H9 (cell line): ENCODE results near the gene MARCHF6. TPM values are rescaled to one million over a fixed set of nuclear protein-coding genes. Genes with fewer than 3 reads are reported as not detected.
"Not testable (repeated sequence)": the region's sequence is repeated elsewhere in the genome, so short reads cannot be mapped to it uniquely, and the experiment has no call there.

ENCODE experiments used
- DNase-seq: peaks from one replicate; pipeline ENCODE4 v3.0.0-alpha.2; 2017
- H2AFZ ChIP-seq: one replicate; pipeline ENCODE4 v1.6.1; 2013; ENCODE audit warnings: mild to moderate bottlenecking, low read length, control low read depth, moderate library complexity
- H2AK5ac ChIP-seq: 2 replicates; pipeline ENCODE4 v1.6.1; 2013; ENCODE audit warnings: low read length, control low read depth, mixed read lengths; ENCODE audit not compliant: insufficient read length
- H2BK120ac ChIP-seq: one replicate; pipeline ENCODE4 v1.6.1; 2013; ENCODE audit warnings: low read depth, mild to moderate bottlenecking, low read length, control low read depth, inconsistent platforms; ENCODE audit not compliant: poor library complexity, severe bottlenecking
- H2BK12ac ChIP-seq: 2 replicates; pipeline ENCODE4 v1.6.1; 2013; ENCODE audit warnings: low read length, control low read depth, mixed read lengths, low read depth; ENCODE audit not compliant: insufficient read length
- H2BK15ac ChIP-seq: 2 replicates; pipeline ENCODE4 v1.6.1; 2013; ENCODE audit warnings: low read depth, low read length, control low read depth
- H2BK20ac ChIP-seq: one replicate; pipeline ENCODE4 v1.6.1; 2013; ENCODE audit warnings: low read depth, mild to moderate bottlenecking, low read length, control low read depth, inconsistent platforms; ENCODE audit not compliant: poor library complexity, severe bottlenecking
- H2BK5ac ChIP-seq: 2 replicates; pipeline ENCODE4 v1.6.1; 2013; ENCODE audit warnings: low read length, control low read depth, mixed read lengths; ENCODE audit not compliant: insufficient read length
- H3K14ac ChIP-seq: 2 replicates; pipeline ENCODE4 v1.6.1; 2013; ENCODE audit warnings: low read length, control low read depth; ENCODE audit not compliant: insufficient read depth
- H3K18ac ChIP-seq: 2 replicates; pipeline ENCODE4 v1.6.1; 2013; ENCODE audit warnings: low read depth, mild to moderate bottlenecking, mixed read lengths, low read length, control low read depth; ENCODE audit not compliant: insufficient read length
- H3K23ac ChIP-seq: 2 replicates; pipeline ENCODE4 v1.6.1; 2013; ENCODE audit warnings: low read length, control low read depth, mixed read lengths, low read depth; ENCODE audit not compliant: insufficient read length
- H3K23me2 ChIP-seq: 2 replicates; pipeline ENCODE4 v1.6.1; 2013; ENCODE audit warnings: low read depth, mild to moderate bottlenecking, mixed read lengths, low read length, control low read depth; ENCODE audit not compliant: insufficient read length, poor library complexity, severe bottlenecking
- H3K27ac ChIP-seq: 2 replicates; pipeline ENCODE4 v1.5.1; 2013; ENCODE audit warnings: low read length, control low read depth, mixed read lengths, low read depth; ENCODE audit not compliant: insufficient read length
- H3K27me3 ChIP-seq: 2 replicates; pipeline ENCODE4 v1.6.1; 2013; ENCODE audit warnings: low read length, control low read depth, inconsistent platforms; ENCODE audit not compliant: insufficient read depth
- H3K4ac ChIP-seq: 2 replicates; pipeline ENCODE4 v1.6.1; 2013; ENCODE audit warnings: low read depth, mild to moderate bottlenecking, control low read depth, inconsistent platforms, low read length, moderate library complexity
- H3K4me1 ChIP-seq: 2 replicates; pipeline ENCODE4 v1.6.1; 2013; ENCODE audit warnings: low read length, control low read depth, inconsistent platforms; ENCODE audit not compliant: insufficient read depth
- H3K4me2 ChIP-seq: 2 replicates; pipeline ENCODE4 v1.6.1; 2013; ENCODE audit warnings: low read length, control low read depth, mixed read lengths; ENCODE audit not compliant: insufficient read length, insufficient read depth
- H3K56ac ChIP-seq: 2 replicates; pipeline ENCODE4 v1.6.1; 2013; ENCODE audit warnings: low read depth, mild to moderate bottlenecking, mixed read lengths, low read length, control low read depth; ENCODE audit not compliant: insufficient read length
- H3K79me1 ChIP-seq: 2 replicates; pipeline ENCODE4 v1.6.1; 2013; ENCODE audit warnings: low read depth, mild to moderate bottlenecking, moderate library complexity, low read length, control low read depth, inconsistent platforms; ENCODE audit not compliant: insufficient read depth, poor library complexity, severe bottlenecking
- H3K79me2 ChIP-seq: 2 replicates; pipeline ENCODE4 v1.6.1; 2013; ENCODE audit warnings: low read length, control low read depth, inconsistent platforms; ENCODE audit not compliant: insufficient read depth
- H3K9ac ChIP-seq: 2 replicates; pipeline ENCODE4 v1.6.1; 2013; ENCODE audit warnings: low read length, control low read depth, mixed read lengths; ENCODE audit not compliant: insufficient read length; ENCODE audit errors: extremely low read depth
- H3K9me3 ChIP-seq: one replicate; pipeline ENCODE4 v1.6.1; 2013; ENCODE audit warnings: low read depth, low read length, inconsistent platforms; ENCODE audit not compliant: control insufficient read depth
- H3T11ph ChIP-seq: one replicate; pipeline ENCODE4 v1.6.1; 2013; ENCODE audit warnings: mild to moderate bottlenecking, low read length, control low read depth, inconsistent platforms
- H4K20me1 ChIP-seq: one replicate; pipeline ENCODE4 v1.6.1; 2013; ENCODE audit not compliant: control insufficient read depth, insufficient read length, insufficient read depth
- H4K5ac ChIP-seq: 2 replicates; pipeline ENCODE4 v1.6.1; 2013; ENCODE audit warnings: low read depth, mild to moderate bottlenecking, mixed read lengths, low read length, control low read depth; ENCODE audit not compliant: insufficient read length
- H4K8ac ChIP-seq: replicated peaks from 2 replicates; pipeline ENCODE4 v1.6.1; 2013; ENCODE audit warnings: low read length, control low read depth, mixed read lengths, low read depth; ENCODE audit not compliant: insufficient read length
- H4K91ac ChIP-seq: 2 replicates; pipeline ENCODE4 v1.6.1; 2013; ENCODE audit warnings: low read depth, mild to moderate bottlenecking, moderate library complexity, mixed read lengths, low read length, control low read depth; ENCODE audit not compliant: insufficient read length
- H3K27ac Mint-ChIP-seq, 3 experiments: 2 replicates in 2 of 3; 3 replicates in 1 of 3; pipeline ENCODE4 v1.8.0; 2020 to 2021; ENCODE audit warnings: mixed read lengths in 3 of 3, mild to moderate bottlenecking in 1 of 3, moderate library complexity in 1 of 3
- H3K27me3 Mint-ChIP-seq: 2 replicates; pipeline ENCODE4 v1.8.0; 2021; ENCODE audit warnings: low read depth, mild to moderate bottlenecking, moderate library complexity, mixed read lengths
- H3K36me3 Mint-ChIP-seq, 3 experiments: 2 replicates in 2 of 3; 3 replicates in 1 of 3; pipeline ENCODE4 v1.8.0; 2020 to 2021; ENCODE audit warnings: low read depth in 3 of 3, mixed read lengths in 3 of 3; ENCODE audit not compliant: insufficient read depth in 1 of 3
- H3K4me1 Mint-ChIP-seq, 2 experiments: 2 replicates each; pipeline ENCODE4 v1.8.0; 2020; ENCODE audit warnings: mixed read lengths in 2 of 2
- H3K4me3 Mint-ChIP-seq, 2 experiments: 2 replicates in 1 of 2; 3 replicates in 1 of 2; pipeline ENCODE4 v1.8.0; 2020 to 2021; ENCODE audit warnings: mild to moderate bottlenecking in 2 of 2, mixed read lengths in 2 of 2, moderate library complexity in 1 of 2
- H3K9me3 Mint-ChIP-seq, 2 experiments: 2 replicates in 1 of 2; 3 replicates in 1 of 2; pipeline ENCODE4 v1.8.0; 2020; ENCODE audit warnings: mild to moderate bottlenecking in 2 of 2, mixed read lengths in 2 of 2, moderate library complexity in 1 of 2
- WGBS: extraction: QIAGEN DNeasy Blood & Tissue Kit; methylation state at CpG from one replicate; pipeline ENCODE4 v1.1.7; 2013; ENCODE audit warnings: missing lambda C conversion rate, low lambda C conversion rate, mixed read lengths; ENCODE audit not compliant: insufficient read length; ENCODE audit errors: extremely low coverage; 5-methylcytosine and 5-hydroxymethylcytosine counted together
- total RNA-seq: library from RNA; stranded (reverse); gene quantifications from 2 replicates; pipeline ENCODE4 v1.2.1, GENCODE V29; 2021
- TF ChIP-seq, protein P1 (sequence below): fragments of 200-600 bp; sonication (generic); conservative IDR thresholded peaks from 3 replicates; pipeline ENCODE4 v1.8.0; 2021; ENCODE audit warnings: antibody characterized with exemption, mild to moderate bottlenecking

MARCHF6 gene
- total RNA-seq, 1 experiment from 2014 or later: 118 TPM

- Histone ChIP-seq H2BK15ac (no peak overlapping the region), H3K27ac (no peak overlapping the region), H3K79me2 (peaks cover 32% of the 10 kb centered on the region; the same call in 1 of the 2 replicates), H3K79me1 (peaks cover 8% of the 10 kb centered on the region), H4K91ac (no peak overlapping the region), H4K8ac (no peak overlapping the region), H3K9ac (no peak overlapping the region), H3K4me1 (no peaks in the 10 kb centered on the region; the same call in 1 of the 2 replicates), H4K20me1 (no peaks in the 10 kb centered on the region), H3K14ac (no peak overlapping the region), H2AK5ac (no peak overlapping the region), H3K27me3 (no peaks in the 10 kb centered on the region), H3K56ac (no peak overlapping the region), H4K5ac (no peak overlapping the region), H3K23me2 (no peaks in the 10 kb centered on the region), H2BK5ac (no peak overlapping the region), H3K18ac (no peak overlapping the region), H2AFZ (no peak overlapping the region), H3T11ph (no peak overlapping the region), H2BK20ac (no peak overlapping the region), H2BK12ac (no peak overlapping the region), H3K4me2 (no peak overlapping the region), H3K4ac (no peak overlapping the region), H2BK120ac (no peak overlapping the region), H3K9me3 (no peaks in the 10 kb centered on the region), H3K23ac (no peak overlapping the region)
- TF ChIP-seq, protein P1, sequence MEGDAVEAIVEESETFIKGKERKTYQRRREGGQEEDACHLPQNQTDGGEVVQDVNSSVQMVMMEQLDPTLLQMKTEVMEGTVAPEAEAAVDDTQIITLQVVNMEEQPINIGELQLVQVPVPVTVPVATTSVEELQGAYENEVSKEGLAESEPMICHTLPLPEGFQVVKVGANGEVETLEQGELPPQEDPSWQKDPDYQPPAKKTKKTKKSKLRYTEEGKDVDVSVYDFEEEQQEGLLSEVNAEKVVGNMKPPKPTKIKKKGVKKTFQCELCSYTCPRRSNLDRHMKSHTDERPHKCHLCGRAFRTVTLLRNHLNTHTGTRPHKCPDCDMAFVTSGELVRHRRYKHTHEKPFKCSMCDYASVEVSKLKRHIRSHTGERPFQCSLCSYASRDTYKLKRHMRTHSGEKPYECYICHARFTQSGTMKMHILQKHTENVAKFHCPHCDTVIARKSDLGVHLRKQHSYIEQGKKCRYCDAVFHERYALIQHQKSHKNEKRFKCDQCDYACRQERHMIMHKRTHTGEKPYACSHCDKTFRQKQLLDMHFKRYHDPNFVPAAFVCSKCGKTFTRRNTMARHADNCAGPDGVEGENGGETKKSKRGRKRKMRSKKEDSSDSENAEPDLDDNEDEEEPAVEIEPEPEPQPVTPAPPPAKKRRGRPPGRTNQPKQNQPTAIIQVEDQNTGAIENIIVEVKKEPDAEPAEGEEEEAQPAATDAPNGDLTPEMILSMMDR: no peak
- Mint-ChIP-seq H3K36me3 (peaks cover 5 to 13% (median 7%) of the 10 kb centered on the region in 3 experiments), H3K4me1 (peaks cover 35 to 38% of the 10 kb centered on the region in 2 experiments), H3K4me3 (no peak overlapping the region), H3K9me3 (peaks cover 0 to 4% of the 10 kb centered on the region in 2 experiments; a peak in 3 of 5 replicates), H3K27ac (peak overlapping the region in 2 of 3 experiments; percentile 40 to 76; a peak in 3 of 7 replicates), H3K27me3 (no peaks in the 10 kb centered on the region)
- no peak for DNase-seq
- WGBS: no CpG with 5 or more reads among the region's 2 CpGs
These were observed 17.4 kb downstream of the MARCHF6 start for GRCh38 chr5:10370931-10371330.

GRCh38 chr5:10371369-10371768 lies 17.9 kb downstream of the MARCHF6 start:
- not testable (repeated sequence) for H3K4me1 ChIP-seq, H3K4ac ChIP-seq, H3K9me3 ChIP-seq, H3T11ph ChIP-seq, H2AK5ac ChIP-seq, H2BK5ac ChIP-seq, H3K27ac ChIP-seq, H2BK20ac ChIP-seq, H2BK12ac ChIP-seq, DNase-seq, H2BK15ac ChIP-seq, H3K4me3 Mint-ChIP-seq, H3K18ac ChIP-seq, H4K5ac ChIP-seq, H3K4me2 ChIP-seq, H3K14ac ChIP-seq, H3K56ac ChIP-seq, H2AFZ ChIP-seq, H3K9ac ChIP-seq, H4K91ac ChIP-seq, H2BK120ac ChIP-seq, H3K27me3 ChIP-seq, H3K23ac ChIP-seq, H3K27me3 Mint-ChIP-seq, H3K79me1 ChIP-seq, H3K9me3 Mint-ChIP-seq, H3K23me2 ChIP-seq, H4K8ac ChIP-seq, H4K20me1 ChIP-seq
- H3K79me2 ChIP-seq: peaks cover 30% of the 10 kb centered on the region; the same call in 1 of the 2 replicates
- WGBS: no CpG with 5 or more reads among the region's 2 CpGs
- peak overlapping the region in 2 of 3 experiments; percentile 40 to 76; a peak in 4 of 7 replicates for H3K27ac Mint-ChIP-seq
- peaks cover 9 to 17% (median 12%) of the 10 kb centered on the region in 3 experiments for H3K36me3 Mint-ChIP-seq
- H3K4me1 Mint-ChIP-seq: peaks cover 39 to 42% of the 10 kb centered on the region in 2 experiments
